Stimulated activated CD4-positive, alpha-beta T cell treated with anti-CD3 and anti-CD28 coated beads, Interleukin-2, amount 100 ng/mL, for 48 hours (primary cell): ENCODE data around the gene FAM114A2.
"Not testable (repeated sequence)": the region's sequence is repeated elsewhere in the genome, so short reads cannot be mapped to it uniquely, and the experiment has no call there.

Experiments used
- DNase-seq, 2 donors: peaks; one replicate each; pipeline ENCODE4 v3.0.0-alpha.2; 2020

FAM114A2 gene

DNA sequence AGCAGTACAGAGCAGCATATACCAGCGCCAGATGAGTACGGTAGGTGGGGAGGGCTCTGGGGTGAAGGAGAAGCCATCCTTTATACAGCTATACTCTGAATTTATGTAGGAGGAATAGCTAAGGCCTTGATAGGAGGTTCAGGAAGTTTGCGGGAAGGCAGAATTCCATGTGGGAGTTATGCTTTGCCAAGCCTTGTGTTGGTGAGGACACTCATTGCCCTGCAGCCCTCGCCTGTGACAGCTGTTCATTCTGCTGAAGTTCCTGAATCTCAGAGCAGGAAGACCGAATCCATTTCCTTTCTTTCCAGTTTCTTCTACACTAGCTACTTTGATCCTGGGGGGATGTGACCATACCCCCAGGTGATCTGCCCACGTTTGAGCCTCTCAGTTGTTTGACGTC lies 7.8 kb upstream of the FAM114A2 start:
- no peak for DNase-seq

DNA sequence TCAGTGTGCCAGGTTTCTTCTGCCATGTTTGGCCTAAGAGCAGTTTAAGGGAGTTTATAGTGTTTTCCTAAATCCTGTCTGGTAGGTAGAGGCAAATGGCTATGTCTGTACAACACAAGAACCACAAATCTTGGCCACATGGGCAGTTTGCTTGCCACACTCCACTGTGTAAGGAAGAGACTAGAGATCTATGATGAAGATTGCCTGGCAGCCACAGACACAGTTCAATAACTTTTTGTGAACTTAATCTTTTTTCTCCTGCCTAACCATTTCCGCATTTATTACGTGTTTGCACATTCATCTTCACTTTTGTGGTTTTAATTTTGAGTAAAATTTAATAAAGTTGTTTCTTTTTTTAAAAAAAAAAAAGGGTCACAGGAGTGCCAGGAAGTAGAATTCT lies 5.9 kb upstream of the FAM114A2 start:
- DNase-seq = no peak

- DNase-seq = no peak
These were observed 5.4 kb upstream of the FAM114A2 start for GRCh38 chr5:154044099-154044498.

- no peak for DNase-seq
These were observed 4.1 kb upstream of the FAM114A2 start for GRCh38 chr5:154042766-154043165.

DNA sequence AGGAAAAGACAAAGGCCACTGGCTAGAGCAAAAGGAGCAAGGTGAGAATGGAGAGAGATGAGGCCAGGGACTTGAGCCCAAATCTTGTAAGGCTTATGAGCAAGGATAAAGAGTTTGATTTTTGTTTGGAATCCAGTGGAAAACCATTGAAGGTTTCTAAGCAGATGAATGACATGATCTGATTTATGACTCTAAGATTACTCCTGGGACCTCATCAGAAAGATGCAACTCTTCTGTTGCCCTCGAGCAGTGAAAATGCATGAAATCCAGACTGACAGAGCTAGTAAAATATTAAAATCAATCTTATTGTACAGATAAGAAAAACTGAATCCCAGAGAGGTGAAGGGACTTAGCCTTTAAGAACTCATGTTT lies 734 bp upstream of the FAM114A2 start:
- no peak for DNase-seq

DNA sequence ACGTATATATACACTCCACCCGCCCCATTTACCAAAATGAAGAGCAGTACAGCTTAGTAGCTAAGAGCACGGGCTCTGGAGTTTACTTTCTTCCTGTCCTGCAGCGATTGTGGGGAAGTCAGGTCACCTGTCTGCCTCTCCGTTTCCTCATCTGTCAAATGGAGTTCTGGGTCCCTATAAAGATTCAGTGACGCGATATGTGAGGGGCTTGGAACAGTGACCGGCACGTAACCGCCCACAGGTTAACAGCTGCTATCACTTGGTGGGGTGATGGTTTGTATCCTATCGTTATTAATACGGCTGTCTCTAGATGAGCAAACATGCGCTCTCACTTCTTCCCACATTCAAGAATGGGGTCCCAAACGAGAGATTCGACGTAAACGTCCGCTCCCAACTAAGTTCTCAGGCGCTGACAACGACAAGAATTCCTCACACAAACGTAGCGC lies 426 bp downstream of the FAM114A2 start:
- DNase-seq = peak in 1 of 2 donors; percentile 19

DNA sequence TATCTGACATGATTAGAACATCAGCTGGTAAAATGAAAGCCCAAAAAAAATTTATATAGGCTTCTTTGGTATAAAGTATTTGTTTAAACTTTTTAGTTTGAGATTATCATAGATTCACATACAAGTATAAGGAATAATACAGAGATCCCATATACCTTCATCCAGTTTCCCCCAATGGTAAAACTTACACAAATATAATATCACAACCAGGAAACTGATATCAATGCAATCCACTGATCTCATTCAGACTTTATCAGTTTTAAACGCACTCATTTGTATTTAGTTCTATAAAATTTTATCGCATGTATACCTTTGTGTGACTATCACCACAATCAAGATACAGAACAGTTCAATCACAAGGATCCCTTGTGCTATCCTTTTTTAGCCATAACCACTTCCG lies 3.8 kb downstream of the FAM114A2 start:
- DNase-seq = no peak

DNA sequence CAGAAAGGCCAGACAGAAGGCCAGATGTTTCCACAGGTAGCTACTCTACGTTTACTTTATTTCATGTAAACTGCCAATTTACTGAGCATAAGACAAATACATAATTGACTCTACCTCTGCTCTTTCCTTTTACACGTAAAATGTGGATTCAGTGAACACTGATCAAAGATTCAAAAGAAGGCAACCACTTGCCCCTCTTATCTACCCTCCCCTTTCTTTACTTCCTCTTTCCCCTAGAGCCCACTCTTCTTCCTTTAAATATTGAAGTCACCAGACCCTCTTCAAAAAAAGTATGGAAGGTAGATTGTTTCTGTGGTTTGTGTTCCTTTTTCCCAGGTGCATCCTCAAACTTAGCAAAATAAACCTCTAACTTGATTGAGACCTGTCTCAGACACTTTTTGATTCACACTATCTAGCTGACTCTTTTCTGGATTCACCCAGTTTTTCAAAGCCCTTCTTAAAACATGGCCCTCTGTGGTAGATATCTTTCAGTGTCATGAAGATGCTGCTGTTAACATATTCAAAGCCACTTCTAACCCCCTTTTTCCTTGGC lies 6.7 kb downstream of the FAM114A2 start:
- no peak for DNase-seq

DNA sequence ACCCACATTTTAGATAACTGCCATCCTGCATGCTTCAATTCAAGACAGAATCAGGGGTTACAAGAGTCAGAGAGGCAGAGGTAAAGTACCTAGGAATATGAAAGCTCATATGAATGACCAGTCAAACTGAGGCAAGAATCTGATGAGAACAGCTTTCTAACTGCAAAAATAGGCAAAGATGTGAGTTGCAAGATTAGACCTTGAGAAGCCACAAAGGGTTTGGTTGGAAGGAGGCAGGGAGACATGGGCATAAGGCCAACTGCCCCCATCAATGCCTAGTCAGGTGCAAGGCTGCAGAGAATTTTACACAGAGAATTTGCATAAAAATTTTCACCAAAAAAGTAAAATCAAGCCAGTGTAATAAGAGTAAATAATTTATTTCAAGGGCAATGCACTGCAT lies 12.8 kb downstream of the FAM114A2 start:
- DNase-seq = no peak

GRCh38 chr5:154018919-154019318 lies 19.8 kb downstream of the FAM114A2 start:
- DNase-seq = not testable (repeated sequence)

DNA sequence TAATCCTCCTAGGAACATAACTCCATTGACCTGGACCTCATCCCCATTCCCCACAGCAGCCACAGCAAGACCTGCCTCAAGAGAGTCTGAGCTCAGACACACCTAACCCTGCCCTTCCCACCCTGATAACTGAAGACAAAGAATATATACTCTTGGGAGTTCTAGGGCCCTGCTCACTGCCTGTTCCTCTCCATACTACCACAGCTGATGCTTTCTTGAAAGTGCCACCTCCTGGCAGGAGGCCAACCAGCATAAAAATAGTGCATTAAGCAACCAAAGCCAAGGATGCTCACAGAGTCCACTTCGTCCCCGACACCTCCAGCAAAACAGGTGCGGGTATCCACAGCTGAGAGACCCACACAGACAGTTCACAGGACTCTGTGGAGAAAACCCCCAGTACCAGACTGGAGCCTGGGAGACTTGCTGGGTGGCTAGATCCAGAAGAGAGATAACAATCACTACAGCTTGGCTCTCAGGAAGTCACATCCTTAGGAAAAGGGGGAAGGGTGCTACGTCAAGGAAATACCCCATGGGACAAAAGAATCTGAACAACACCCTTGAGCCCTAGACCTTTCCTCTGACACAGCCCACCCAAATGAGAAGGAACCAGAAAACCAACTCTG lies 23.5 kb downstream of the FAM114A2 start:
- DNase-seq = no peak

- no peak for DNase-seq
These were observed 28.1 kb downstream of the FAM114A2 start for GRCh38 chr5:154010660-154011059.

DNA sequence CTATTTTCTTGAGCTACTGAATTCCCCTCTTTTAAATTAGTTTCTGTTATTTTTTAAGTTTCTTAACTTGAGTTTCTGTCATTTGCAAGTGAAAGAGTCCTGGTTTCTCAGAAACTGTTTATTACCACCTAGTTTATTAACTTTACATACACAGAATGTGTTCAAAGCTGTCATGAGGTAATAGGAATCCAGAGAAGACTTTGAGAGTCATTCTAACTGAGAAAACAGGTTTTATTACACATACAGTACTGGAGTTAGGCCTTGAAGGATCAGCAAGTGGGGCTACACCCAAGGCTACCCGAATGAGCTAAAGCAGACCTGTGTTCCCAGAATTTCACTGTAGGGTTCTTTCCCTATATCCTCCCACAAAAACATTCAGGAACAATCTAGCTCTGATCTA lies 33.1 kb downstream of the FAM114A2 start:
- no peak for DNase-seq

GRCh38 chr5:154002511-154003020 lies 36.1 kb downstream of the FAM114A2 start:
- DNase-seq = no peak

DNA sequence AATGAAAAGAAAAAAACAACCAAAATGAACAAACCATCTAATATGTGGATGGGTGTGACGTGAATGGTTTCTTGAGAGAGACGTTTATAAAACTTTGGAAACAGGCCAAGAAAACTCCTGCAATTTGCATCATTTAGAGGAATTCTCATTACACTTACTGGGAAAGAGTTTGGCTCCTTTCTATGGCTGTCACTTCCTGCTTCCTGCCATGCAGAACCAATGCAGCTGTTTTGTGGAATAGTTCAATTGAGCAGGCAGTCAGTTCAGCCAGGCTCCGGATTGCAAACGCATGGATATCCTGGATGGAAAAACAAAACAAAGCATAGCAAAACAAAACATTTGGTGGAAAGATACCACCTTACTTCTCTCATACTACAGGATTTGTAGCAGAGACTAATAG lies 36.6 kb downstream of the FAM114A2 start:
- DNase-seq = no peak

DNA sequence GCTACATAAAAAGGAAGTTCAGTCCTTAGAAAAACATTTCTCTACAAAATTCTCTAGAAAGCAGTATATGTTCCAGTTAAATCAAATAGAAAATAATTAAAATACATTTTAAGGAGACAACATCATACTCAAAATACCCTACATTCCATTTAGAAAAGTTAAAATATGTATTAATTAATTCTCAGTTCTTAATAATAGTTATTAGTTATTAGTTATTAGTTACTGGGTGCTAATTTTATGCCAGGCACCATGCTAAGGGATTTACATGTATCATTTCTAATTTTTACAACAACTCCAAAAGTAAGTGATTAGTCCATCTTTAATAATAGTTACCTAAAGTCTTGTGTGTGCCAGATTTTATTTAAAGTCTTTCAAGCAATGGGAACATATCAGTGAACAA lies 38.0 kb downstream of the FAM114A2 start:
- no peak for DNase-seq

- DNase-seq = no peak
These were observed 38.7 kb downstream of the FAM114A2 start for GRCh38 chr5:153999995-154000394.

DNA sequence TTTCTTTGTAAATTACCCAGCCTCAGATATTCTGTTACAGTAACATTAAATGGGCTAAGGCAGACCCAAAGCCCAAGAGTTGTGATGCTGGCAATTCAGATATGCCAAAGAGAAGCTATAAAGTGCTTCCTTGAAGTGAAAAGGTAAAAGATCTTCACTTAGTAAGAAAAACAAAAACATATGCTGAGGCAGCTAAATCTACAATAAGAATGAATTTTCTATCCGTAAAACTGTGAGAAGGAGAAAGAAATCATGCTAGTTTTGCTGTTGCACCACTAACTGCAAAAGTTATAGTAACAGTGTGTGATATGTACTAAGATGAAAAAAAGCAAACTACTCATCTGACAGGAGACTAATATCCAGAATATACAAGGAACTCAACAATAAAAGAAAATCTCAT lies 39.9 kb downstream of the FAM114A2 start:
- no peak for DNase-seq

DNA sequence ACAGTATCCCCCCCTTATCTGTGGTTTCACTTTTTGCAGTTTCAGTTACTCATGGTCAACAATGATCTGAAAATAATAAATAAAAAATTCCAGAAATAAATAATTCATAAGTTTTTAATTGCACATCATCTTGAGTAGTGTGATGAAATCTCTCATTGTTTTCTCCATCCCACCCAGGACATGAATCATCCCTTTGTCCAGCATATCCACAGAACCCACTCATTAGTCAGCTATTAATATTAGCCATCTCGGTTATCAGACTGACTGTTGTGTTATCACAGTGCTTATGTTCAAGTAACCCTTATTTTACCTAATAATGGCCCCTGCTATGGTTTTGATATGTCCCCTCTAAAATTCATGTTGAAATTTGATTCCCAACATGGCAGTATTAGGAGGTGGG lies 40.7 kb downstream of the FAM114A2 start:
- no peak for DNase-seq

DNA sequence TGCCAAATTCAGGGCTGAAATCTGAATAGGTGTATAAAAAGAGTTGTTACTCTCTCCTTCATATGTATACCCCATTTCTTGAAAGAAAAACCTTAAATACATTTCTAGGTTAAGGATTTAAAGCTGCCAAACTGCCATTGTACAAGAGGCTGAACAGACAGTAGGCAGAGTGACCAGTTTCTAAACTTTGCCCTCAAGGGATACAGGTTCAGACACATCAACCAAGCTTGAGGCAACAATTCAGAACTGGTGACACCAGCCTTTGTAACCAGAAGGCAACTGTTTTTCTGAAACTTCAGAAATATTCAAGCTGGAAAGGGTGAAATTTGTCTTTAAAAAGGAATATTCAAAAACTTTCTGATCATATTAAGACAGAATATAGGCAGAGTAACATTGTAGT lies 47.5 kb downstream of the FAM114A2 start:
- DNase-seq = no peak

DNA sequence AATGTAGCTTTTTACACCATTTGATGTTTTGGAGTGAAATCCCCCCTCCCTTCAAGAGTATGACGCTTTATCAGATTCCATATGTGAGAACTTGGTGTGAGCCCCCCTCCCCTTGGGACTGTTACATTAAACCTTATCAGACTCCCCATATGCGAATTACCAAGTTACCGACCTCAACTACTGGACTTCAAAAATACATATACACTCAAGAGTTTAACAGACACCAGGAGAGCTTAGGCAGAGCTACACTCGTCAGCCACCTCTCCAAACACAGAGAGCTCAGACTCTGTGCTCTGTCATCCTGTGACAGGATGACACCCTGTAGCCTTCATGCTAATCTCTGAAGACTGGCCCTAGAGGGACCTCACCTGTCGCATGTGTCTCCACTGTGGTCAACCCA lies 50.2 kb downstream of the FAM114A2 start:
- no peak for DNase-seq

DNA sequence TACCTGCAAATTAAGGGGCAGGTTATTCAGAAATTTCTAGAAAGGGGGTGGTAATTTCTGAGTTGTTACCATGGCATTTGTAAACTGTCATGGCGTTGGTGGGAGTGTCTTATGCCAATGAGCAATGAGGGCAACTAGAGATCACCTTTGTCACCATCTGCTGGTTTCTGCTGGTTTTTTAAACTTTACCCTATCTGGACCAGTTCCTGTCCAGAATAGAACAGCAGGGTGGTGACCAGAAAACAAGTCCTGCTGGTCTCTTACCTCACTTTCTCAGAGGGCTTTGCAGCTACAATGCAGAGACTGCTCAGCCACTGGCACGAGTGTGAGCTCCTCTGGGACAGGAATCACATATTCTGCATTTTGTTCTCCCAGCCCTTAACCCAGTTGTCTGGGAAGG lies 51.4 kb downstream of the FAM114A2 start:
- DNase-seq = no peak

GRCh38 chr5:153985498-153985897 lies 53.2 kb downstream of the FAM114A2 start:
- no peak for DNase-seq

GRCh38 chr5:153983885-153984284 lies 54.8 kb downstream of the FAM114A2 start:
- DNase-seq = no peak
